Measurements from ENCODE around the gene ANG.

The ANG gene

DNA sequence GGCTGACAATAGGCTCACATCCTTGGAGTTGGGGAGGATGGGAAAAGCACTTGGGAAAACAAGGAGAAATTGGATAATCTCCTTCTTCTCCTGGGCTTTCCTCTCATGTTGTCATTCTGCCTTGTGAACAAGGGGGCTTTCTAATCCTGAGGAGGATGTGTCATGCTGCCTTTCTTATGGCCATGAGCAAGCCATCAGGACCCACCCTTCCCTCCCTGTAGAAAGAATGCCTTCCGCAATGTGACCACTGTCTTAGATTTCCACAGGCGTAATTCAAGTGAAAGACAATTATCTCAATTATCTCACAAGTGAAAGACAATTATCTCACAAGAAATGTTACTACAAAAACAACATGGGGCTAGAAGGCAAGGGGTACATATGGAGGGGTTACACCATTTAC lies 44.0 kb upstream of the ANG start:
- Histone ChIP-seq H3K27me3 (ENCODE audit: insufficient read depth, poor library complexity, severe bottlenecking) (peaks cover 8% of the 10 kb centered on the region), H3K4me3 (replicated peaks; ENCODE audit: insufficient read depth, low read length) (no peak overlapping the region), H3K27ac (replicated peaks) (no peak overlapping the region)
- DNase-seq (ENCODE audit: low read depth in 1 of 2, low spot score in 1 of 2): no peak
- TF ChIP-seq, protein P1, sequence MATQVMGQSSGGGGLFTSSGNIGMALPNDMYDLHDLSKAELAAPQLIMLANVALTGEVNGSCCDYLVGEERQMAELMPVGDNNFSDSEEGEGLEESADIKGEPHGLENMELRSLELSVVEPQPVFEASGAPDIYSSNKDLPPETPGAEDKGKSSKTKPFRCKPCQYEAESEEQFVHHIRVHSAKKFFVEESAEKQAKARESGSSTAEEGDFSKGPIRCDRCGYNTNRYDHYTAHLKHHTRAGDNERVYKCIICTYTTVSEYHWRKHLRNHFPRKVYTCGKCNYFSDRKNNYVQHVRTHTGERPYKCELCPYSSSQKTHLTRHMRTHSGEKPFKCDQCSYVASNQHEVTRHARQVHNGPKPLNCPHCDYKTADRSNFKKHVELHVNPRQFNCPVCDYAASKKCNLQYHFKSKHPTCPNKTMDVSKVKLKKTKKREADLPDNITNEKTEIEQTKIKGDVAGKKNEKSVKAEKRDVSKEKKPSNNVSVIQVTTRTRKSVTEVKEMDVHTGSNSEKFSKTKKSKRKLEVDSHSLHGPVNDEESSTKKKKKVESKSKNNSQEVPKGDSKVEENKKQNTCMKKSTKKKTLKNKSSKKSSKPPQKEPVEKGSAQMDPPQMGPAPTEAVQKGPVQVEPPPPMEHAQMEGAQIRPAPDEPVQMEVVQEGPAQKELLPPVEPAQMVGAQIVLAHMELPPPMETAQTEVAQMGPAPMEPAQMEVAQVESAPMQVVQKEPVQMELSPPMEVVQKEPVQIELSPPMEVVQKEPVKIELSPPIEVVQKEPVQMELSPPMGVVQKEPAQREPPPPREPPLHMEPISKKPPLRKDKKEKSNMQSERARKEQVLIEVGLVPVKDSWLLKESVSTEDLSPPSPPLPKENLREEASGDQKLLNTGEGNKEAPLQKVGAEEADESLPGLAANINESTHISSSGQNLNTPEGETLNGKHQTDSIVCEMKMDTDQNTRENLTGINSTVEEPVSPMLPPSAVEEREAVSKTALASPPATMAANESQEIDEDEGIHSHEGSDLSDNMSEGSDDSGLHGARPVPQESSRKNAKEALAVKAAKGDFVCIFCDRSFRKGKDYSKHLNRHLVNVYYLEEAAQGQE (IDR thresholded peaks at IDR 0.05; ENCODE audit: insufficient replicate concordance, low read depth): no peak
- no peak for TF ChIP-seq GABPA (IDR thresholded peaks at IDR 0.05; ENCODE audit: low read depth)
- no peak for TF ChIP-seq POLR2AphosphoS5 (IDR thresholded peaks at IDR 0.05; ENCODE audit: low read depth)

DNA sequence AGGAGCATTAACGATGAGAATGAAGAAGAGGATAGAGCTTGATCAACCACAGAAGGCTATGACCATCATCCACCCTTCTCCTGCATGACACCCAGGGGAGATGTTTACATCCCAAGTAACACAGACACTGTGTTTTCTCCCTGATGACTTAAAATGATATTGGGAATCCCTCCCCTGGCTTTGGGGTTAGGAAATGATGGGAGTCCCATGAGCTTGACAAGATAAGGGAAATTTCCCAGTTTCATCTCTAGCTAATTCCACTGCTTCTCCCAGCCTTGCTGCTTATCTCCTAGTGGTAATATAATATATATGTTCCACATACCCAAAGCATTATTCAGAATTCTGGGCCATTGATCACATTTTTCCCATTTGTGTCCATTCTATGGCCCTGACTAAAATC lies 43.1 kb upstream of the ANG start:
- H3K27ac ChIP-seq (replicated peaks): no peak overlapping the region

DNA sequence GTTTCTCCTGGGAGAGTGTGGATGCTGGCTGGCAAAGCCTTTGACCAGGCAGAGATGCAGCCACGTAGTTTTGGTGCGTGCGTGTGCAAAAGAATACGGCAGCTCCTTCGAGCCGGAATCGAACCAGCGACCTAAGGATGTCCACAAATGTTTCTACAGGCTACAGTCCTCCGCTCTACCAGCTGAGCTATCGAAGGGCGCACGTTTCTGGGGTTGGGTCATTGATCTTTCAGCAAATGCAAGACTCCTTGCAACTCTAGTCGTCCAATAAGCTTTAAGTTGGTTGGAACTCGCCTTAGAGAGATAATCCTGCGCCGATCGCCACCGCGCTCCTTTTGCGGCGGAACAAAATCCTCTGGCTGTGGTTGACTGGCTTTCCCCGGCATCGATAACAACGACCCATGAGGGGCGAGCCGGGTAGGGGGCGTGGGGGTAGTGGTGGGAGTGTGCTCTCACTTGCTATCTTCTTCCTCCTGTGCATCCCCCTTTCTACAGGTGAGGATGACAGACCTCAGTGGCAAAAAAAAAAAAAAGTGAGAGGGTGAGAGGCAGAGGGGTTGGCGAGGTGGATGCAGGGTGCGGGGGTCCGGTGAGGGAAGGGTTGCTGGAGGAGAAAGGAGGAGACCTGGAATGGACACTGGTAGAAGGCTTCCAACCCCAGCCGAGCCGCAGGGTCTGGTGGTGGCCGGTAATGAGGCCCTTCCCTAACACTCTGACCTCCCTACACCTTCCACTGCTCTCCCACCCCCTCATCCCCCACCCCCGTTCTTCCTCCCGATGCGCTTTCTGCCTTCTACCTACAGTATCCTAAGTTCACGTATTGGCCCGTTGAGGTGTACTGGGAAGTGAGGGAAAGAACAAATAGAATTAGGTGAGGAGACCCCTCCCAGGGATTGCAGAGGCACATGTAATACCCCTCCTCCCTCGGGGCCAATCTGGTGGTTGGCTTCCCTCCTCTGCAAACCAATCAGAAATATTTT lies 35.3 kb upstream of the ANG start:
- H3K4me3 ChIP-seq (replicated peaks; ENCODE audit: insufficient read depth, low read length): no peak overlapping the region
- peak in 1 of 2 experiments; percentile 46 for DNase-seq (ENCODE audit: low read depth in 1 of 2, low spot score in 1 of 2)
- TF ChIP-seq, protein P2, sequence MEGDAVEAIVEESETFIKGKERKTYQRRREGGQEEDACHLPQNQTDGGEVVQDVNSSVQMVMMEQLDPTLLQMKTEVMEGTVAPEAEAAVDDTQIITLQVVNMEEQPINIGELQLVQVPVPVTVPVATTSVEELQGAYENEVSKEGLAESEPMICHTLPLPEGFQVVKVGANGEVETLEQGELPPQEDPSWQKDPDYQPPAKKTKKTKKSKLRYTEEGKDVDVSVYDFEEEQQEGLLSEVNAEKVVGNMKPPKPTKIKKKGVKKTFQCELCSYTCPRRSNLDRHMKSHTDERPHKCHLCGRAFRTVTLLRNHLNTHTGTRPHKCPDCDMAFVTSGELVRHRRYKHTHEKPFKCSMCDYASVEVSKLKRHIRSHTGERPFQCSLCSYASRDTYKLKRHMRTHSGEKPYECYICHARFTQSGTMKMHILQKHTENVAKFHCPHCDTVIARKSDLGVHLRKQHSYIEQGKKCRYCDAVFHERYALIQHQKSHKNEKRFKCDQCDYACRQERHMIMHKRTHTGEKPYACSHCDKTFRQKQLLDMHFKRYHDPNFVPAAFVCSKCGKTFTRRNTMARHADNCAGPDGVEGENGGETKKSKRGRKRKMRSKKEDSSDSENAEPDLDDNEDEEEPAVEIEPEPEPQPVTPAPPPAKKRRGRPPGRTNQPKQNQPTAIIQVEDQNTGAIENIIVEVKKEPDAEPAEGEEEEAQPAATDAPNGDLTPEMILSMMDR (IDR thresholded peaks at IDR 0.05; ENCODE audit: insufficient read depth, low read length): no peak
- TF ChIP-seq POLR2AphosphoS5 (IDR thresholded peaks at IDR 0.05; ENCODE audit: low read depth): no peak
- TF ChIP-seq GABPA (IDR thresholded peaks at IDR 0.05; ENCODE audit: low read depth): no peak
- TF ChIP-seq, protein P1 (IDR thresholded peaks at IDR 0.05; ENCODE audit: insufficient replicate concordance, low read depth): no peak
- no peak for TF ChIP-seq SPI1 (IDR thresholded peaks at IDR 0.05; ENCODE audit: borderline replicate concordance, low read depth)

More for the DNA sequence above, 43.1 kb upstream of the ANG start:
- no peak for DNase-seq (ENCODE audit: low read depth in 1 of 2, low spot score in 1 of 2)
- TF ChIP-seq, protein P2 (IDR thresholded peaks at IDR 0.05; ENCODE audit: insufficient read depth, low read length): no peak
- TF ChIP-seq GABPA (IDR thresholded peaks at IDR 0.05; ENCODE audit: low read depth): no peak
- TF ChIP-seq, protein P1 (IDR thresholded peaks at IDR 0.05; ENCODE audit: insufficient replicate concordance, low read depth): no peak
- TF ChIP-seq SPI1 (IDR thresholded peaks at IDR 0.05; ENCODE audit: borderline replicate concordance, low read depth): no peak
- no peak for TF ChIP-seq POLR2AphosphoS5 (IDR thresholded peaks at IDR 0.05; ENCODE audit: low read depth)
- H3K4me3 ChIP-seq (replicated peaks; ENCODE audit: insufficient read depth, low read length): no peak overlapping the region
- peaks cover 8% of the 10 kb centered on the region for H3K27me3 ChIP-seq (ENCODE audit: insufficient read depth, poor library complexity, severe bottlenecking)

More for the DNA sequence above, 35.3 kb upstream of the ANG start:
- H3K27me3 ChIP-seq (ENCODE audit: insufficient read depth, poor library complexity, severe bottlenecking): peaks cover 30% of the 10 kb centered on the region
- no peak overlapping the region for H3K27ac ChIP-seq (replicated peaks)
